Measurements from ENCODE around the gene FBXO11.

GRCh38 chr2:47897883-47898731 is 8.2 kb downstream of the FBXO11 start:
- TF ChIP-seq INSM2 (tag by site-specific recombination; IDR thresholded peaks at IDR 0.05) (no peak), CTCF (tag by site-specific recombination; IDR thresholded peaks at IDR 0.05) (no peak), REST (tag by site-specific recombination; IDR thresholded peaks at IDR 0.05) (no peak), ZNF221 (tag by site-specific recombination; IDR thresholded peaks at IDR 0.05; ENCODE audit: borderline replicate concordance) (no peak), ZNF561 (tag by site-specific recombination; IDR thresholded peaks at IDR 0.05; ENCODE audit: borderline replicate concordance) (no peak), ZNF830 (tag by site-specific recombination; IDR thresholded peaks at IDR 0.05; ENCODE audit: low read depth) (no peak), ZNF768 (tag by site-specific recombination; IDR thresholded peaks at IDR 0.05) (no peak), TCF7L2 (IDR thresholded peaks at IDR 0.05; ENCODE audit: borderline replicate concordance, low read depth, low read length) (no peak)
